SHP77 (cell line): ENCODE measurements around the gene SLC15A5.

Experiments used
- DNase-seq, 2 experiments: peaks; one replicate each; lab custom pipeline; 2025; lab: John Stamatoyannopoulos, UW

Gene SLC15A5

GRCh38 chr12:16277585-16277984, at the start of gene SLC15A5:
Gene SLC15A5 (minus strand): TSS chr12:16277685. CDS start chr12:16277685, 0 bp downstream.
- no peak for DNase-seq

- DNase-seq: no peak
These were observed 47.9 kb upstream of the SLC15A5 start for GRCh38 chr12:16325426-16325825.

GRCh38 chr12:16324772-16325171, 47.3 kb upstream of the SLC15A5 start:
- DNase-seq: no peak

DNA sequence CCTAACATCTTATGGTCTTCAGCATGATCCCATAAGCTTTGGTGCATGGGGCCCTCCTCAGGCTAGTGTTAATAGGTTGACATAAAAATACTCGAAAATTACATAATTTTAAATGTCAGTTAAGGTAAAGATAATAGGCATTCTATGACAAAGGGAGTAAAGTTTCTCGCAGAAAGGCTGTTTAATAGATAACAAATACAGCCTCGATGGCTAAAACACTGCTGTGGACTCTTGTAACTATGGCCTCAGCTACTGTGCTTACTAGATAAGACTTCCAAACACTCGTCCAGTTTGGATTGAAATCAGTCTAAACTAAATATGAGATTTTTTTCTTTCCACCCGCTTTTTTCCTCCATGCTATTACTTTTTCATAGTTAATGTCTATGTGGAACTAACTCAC, 46.8 kb upstream of the SLC15A5 start:
- DNase-seq: no peak

GRCh38 chr12:16323638-16324037, 46.2 kb upstream of the SLC15A5 start:
- no peak for DNase-seq

- no peak for DNase-seq
These were observed 45.5 kb upstream of the SLC15A5 start for GRCh38 chr12:16323010-16323409.

GRCh38 chr12:16310934-16311333, 33.4 kb upstream of the SLC15A5 start:
- DNase-seq: no peak

DNA sequence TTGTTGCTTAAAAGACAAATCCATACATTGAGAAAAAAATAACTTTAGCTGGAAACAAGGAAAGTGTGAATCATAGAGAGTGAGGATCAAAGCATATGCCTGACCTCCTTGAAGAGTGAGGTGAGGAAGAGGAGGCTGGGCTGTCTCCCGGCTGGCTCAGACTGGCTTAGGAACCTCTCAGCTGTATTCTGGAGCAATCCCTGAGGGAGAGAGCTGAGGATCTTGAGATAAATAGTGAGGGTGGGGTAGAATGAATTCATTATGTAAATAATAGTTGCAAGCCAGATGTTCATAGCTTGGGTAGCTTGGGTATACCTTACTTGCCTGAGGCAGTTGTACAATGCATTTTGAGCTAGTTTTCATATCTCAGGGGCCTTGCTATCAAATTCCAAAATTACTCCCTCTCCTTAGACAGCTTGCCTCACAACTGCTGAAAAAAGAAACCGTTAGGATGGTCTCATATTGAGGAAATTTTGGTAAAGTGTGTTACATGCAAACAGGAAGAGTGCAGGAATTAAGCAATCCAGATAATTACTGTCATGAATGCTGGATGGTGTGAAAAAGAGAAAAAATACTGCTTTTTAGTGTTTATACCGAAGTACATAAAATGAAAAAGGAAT, 30.5 kb upstream of the SLC15A5 start:
- no peak for DNase-seq

DNA sequence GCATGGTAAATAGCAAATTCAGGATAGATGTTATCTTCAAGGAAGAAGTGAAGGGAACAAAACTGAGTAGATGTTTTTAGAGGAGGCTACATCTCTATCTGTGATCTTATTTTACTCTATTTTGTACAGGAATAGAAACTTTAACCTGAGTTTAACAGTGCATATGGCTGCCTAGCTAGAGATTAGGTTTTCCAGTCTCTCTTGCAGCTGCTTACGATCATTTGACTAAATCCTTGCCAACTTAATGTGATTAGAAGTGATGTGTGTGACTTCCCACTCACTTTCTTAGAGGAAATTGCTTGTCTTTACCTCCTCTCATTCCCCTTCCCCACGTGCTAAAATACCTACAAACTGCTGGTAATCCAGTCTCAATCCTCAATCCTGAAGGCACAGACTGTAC, 26.5 kb upstream of the SLC15A5 start:
- no peak for DNase-seq

DNA sequence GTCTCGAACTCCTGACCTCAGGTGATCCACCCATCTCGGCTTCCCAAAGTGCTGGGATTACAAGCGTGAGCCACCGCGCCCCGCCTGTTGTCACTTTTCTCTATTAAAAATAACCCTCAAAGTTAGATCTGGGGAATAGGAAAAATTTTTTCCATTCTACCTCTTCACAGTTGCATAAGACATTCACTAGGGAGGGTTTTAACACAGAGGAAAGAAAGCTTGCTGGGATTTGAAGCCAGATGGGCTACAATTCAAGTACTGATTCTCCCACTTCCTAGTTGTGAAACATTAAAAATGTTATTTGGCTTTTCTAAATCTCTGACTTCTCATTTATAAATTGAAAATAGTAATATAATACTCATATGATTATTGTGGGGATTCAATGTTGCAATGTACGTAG, 23.3 kb upstream of the SLC15A5 start:
- no peak for DNase-seq

DNA sequence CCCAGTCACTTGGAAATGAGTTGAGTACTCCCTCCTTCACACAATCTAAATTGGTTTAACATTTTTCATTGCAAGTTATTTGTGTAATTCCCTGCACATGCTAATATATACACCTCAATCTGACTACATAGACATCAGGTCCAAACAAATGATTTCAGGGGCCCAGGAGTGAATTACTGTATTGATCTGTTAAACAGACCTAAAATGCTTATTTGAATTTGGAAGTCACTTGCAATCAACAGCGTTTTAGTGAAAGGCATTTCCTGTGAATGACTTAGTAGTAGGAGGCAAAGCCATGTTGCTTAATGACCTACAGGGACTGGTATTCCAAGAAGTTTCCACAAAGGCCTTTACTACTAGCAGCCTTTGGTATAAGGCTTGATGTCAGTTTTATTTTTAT, 22.6 kb upstream of the SLC15A5 start:
- DNase-seq: no peak

DNA sequence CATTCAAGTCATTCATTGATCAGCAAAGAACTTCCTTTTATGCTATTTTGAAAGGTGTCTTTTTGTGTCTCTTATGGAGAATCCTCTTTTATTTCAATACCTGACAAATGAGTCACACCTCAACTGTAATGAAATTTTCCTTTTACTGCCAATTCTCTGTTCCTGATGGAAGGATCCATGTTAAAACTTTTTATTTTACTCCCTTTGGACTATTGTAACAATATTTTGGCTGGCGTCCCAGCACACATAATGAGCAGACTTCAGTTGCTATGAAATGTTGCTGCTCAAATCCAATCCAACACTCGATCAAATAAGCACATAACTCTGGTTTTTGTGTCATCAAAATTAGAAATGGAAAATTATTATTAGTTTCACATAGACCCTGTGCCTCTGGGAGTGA, 21.9 kb upstream of the SLC15A5 start:
- no peak for DNase-seq

GRCh38 chr12:16297521-16297920, 20.0 kb upstream of the SLC15A5 start:
- no peak for DNase-seq

DNA sequence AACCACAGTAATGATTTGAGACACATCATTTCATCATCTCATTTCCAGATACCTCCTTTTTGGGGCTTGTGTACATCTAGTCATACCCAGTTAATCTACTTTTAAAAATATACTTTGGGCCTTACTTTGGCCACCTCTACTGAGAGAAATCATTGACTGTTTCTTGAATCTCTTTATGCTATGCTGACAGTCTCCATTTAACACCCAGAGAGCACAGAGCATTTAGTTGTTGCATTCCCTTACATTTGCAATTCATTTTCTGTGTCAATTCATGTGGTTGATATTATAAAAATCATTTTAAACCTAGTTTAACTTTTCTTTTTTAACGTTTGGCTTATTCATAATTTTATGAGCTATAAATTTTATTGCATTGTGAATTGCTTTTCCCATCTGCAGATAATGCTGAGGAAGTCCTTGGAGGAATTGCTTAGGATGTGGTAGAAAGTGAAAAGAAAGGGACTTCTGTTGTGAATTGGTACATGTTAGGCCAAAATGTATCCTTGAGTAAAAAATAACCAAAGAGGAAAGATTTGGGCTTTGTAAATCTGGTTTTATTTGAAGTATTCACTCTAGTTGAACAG, 17.0 kb upstream of the SLC15A5 start:
- DNase-seq: no peak

GRCh38 chr12:16291032-16291431, 13.5 kb upstream of the SLC15A5 start:
- no peak for DNase-seq

- DNase-seq: no peak
These were observed 8.1 kb upstream of the SLC15A5 start for GRCh38 chr12:16285586-16285985.

DNA sequence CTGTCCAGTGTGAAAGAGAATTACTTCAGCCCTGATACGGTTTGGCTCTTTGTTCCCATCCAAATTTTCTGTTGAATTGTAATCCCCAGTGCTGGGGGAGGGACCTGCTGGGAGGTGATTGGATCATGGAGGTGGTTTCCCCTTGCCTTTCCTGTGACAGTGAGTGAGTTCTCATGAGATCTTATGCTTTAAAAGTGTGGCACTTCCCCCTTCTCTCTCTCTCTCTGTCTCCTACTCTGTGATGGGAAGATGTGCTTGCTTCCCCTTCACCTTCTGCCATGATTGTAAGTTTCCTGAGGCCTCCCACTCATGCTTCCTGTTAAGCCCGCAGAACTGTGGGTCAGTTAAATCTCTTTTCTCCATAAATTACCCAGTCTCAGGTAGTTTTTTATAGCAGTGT, 5.5 kb upstream of the SLC15A5 start:
- DNase-seq: no peak

- DNase-seq: no peak
These were observed 4.6 kb upstream of the SLC15A5 start for GRCh38 chr12:16282081-16282480.

- DNase-seq: no peak
These were observed 3.7 kb upstream of the SLC15A5 start for GRCh38 chr12:16281157-16281556.

- DNase-seq: no peak
These were observed 5.3 kb downstream of the SLC15A5 start for GRCh38 chr12:16272222-16272621.

DNA sequence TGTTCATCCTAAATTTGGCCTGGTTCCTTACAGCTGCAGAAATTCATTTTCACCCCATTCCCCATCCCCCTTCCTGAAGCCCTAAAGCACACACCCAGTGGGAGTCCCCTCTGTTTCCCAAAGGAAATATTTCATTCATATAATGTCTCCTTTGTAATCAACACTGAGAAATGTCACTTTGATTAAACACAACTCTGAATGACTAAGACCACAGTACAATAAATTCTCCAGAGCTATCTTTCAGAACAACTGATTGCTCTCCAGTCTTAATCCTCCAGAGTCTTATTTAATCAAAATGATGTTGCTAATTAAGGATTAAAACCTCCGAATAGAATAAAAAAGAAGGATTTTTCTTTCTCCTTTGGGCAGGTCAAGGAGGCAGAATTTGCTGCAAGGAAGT, 6.4 kb downstream of the SLC15A5 start:
- no peak for DNase-seq

DNA sequence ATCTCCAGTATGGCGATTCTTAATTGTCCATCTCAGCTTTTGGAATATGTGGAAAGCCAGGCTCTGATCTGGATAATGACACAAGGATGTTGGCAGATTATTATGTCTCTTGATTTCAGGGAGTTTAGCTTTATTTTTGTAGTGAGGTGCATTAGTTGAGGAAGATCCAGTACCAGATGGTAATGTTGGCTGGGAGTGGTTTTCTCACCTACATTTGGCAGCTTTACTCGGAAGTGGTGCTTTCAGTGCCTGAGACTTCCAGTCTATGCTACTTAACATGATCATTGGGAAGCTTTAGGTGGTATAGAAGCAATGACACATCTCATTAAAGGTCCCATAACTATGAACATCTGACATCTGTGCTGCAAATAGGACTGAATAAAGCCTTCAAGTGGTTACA, 7.5 kb downstream of the SLC15A5 start:
- no peak for DNase-seq

- DNase-seq: no peak
These were observed 11.4 kb downstream of the SLC15A5 start for GRCh38 chr12:16266085-16266484.

- DNase-seq: no peak
These were observed 15.5 kb downstream of the SLC15A5 start for GRCh38 chr12:16261944-16262475.
